IPS-18a (cell line): ENCODE results near the gene POLR2C.

ENCODE experiments used
- H3K27ac ChIP-seq: one replicate; pipeline ENCODE4 v1.5.1; 2013; ENCODE audit warnings: low read length
- H3K27me3 ChIP-seq: one replicate; pipeline ENCODE4 v1.6.1; 2013; ENCODE audit warnings: mild to moderate bottlenecking, low read length; ENCODE audit not compliant: control insufficient read depth, insufficient read depth
- H3K36me3 ChIP-seq: one replicate; pipeline ENCODE4 v1.6.1; 2013; ENCODE audit warnings: low read depth, low read length; ENCODE audit not compliant: control insufficient read depth
- H3K4me1 ChIP-seq: one replicate; pipeline ENCODE4 v1.6.1; 2013; ENCODE audit warnings: low read depth, low read length; ENCODE audit not compliant: control insufficient read depth
- H3K4me3 ChIP-seq: one replicate; pipeline ENCODE4 v1.5.1; 2013; ENCODE audit warnings: low read length
- H3K9ac ChIP-seq: one replicate; pipeline ENCODE4 v1.6.1; 2013; ENCODE audit warnings: mild to moderate bottlenecking, low read length, moderate library complexity
- H3K9me3 ChIP-seq: one replicate; pipeline ENCODE4 v1.6.1; 2013; ENCODE audit warnings: low read depth, low read length; ENCODE audit not compliant: control insufficient read depth

POLR2C gene

DNA sequence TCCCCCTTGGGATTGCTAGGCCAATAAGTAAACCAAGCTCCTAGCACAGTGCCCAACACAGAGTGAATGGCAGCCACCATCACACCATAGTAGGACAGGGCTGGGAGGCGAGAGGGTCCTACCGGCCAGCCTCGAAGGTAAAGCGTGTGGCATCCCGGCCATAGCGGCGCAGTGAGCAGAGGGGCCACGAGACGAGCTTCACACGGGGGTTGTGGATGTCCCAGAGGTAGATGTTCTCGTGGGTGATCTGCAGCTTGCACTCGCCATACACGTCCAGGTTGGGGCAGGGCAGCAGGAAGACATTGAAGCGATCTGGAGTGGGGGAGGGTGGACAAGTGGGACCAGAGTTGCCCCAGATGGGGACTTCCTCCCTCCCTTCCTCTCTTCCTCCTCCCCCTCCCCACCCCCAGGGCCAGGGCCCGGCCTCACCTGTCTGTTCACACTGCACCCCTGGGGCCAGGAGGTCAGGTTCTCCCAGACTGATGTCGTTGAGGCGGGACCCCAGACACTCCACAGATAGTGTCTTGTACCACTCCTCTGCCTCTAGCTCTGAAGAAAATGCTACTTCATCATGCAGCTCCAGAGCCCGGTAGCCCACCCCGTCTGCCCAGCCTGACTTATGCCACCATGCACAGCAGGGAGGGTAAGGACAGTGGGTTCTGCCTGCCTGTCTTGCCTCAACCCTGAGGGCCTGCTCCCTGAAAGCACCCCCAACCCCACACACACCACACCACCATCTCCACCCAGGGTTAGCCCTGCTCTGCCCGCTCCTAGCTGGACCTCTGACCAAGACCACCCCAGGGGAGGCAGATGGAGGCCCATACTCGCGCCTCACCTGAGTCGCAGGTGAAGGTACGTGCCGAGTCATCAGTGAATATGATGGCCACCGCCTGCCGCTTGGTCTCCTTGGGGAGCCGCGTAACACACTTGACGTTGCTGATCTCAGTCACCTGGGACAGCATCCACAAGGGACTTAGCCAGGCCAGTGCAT is 12.5 kb downstream of the POLR2C start:
- Histone ChIP-seq H3K9me3 (no peaks in the 10 kb centered on the region), H3K9ac (no peak overlapping the region), H3K27me3 (peaks cover 9% of the 10 kb centered on the region), H3K4me1 (peaks cover 26% of the 10 kb centered on the region), H3K27ac (no peak overlapping the region), H3K36me3 (peaks cover 20% of the 10 kb centered on the region), H3K4me3 (peak overlapping the region; percentile 9)

GRCh38 chr16:57475711-57476339 is 13.3 kb downstream of the POLR2C start:
- Histone ChIP-seq H3K36me3 (peaks cover 12% of the 10 kb centered on the region), H3K9ac (no peak overlapping the region), H3K27ac (no peak overlapping the region), H3K4me1 (peaks cover 28% of the 10 kb centered on the region), H3K4me3 (peak overlapping the region; percentile 9), H3K27me3 (peaks cover 9% of the 10 kb centered on the region), H3K9me3 (no peaks in the 10 kb centered on the region)

GRCh38 chr16:57476546-57477410 is 14.3 kb downstream of the POLR2C start:
- H3K27me3 ChIP-seq = peaks cover 9% of the 10 kb centered on the region
- peaks cover 23% of the 10 kb centered on the region for H3K4me1 ChIP-seq
- no peak overlapping the region for H3K4me3 ChIP-seq
- H3K27ac ChIP-seq = no peak overlapping the region
- H3K9ac ChIP-seq = peak overlapping the region; percentile 10
- no peaks in the 10 kb centered on the region for H3K9me3 ChIP-seq
- H3K36me3 ChIP-seq = peaks cover 6% of the 10 kb centered on the region

DNA sequence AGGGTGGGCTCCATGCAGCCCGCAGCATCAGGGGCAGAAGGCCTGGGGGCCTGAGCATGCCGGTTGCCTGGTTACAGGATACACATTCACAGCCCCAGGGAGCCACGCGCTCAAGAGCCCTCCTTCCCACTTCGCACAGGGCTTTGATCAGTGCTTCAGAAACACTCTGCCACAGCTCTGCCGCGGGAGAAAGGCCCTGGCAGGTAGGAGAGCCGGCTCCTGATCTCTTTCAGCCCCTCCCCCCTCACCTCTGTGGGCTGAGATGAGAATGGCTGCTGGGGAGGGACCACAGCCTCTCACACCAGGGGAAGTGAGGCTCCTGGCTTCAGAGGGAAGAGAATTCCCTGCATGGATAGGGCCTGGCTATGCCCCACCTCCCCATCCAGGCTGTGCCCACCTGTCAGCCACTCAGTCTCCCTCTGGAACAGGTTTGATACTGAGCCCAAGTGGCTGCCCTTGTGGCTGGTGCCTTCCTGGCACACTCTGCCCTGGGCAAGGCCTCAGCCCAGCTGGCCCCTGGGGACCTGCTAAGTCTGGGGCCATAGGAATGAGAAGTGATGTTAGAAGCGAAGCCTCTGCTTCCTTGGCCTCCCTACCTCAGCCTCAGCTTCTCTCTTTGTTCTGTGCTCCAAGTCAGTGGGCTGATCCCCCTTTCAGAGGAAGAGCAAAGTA is 15.2 kb downstream of the POLR2C start:
- Histone ChIP-seq H3K27ac (no peak overlapping the region), H3K27me3 (peaks cover 9% of the 10 kb centered on the region), H3K36me3 (peaks cover 6% of the 10 kb centered on the region), H3K4me3 (no peak overlapping the region), H3K9me3 (no peaks in the 10 kb centered on the region), H3K9ac (peak overlapping the region; percentile 10), H3K4me1 (peaks cover 16% of the 10 kb centered on the region)

GRCh38 chr16:57478396-57479204 is 16.1 kb downstream of the POLR2C start:
- H3K4me1 ChIP-seq = peaks cover 13% of the 10 kb centered on the region
- H3K4me3 ChIP-seq = peak overlapping the region; percentile 62
- peaks cover 9% of the 10 kb centered on the region for H3K27me3 ChIP-seq
- no peaks in the 10 kb centered on the region for H3K9me3 ChIP-seq
- peaks cover 6% of the 10 kb centered on the region for H3K36me3 ChIP-seq
- no peak overlapping the region for H3K9ac ChIP-seq
- no peak overlapping the region for H3K27ac ChIP-seq

GRCh38 chr16:57479205-57479975 is 16.9 kb downstream of the POLR2C start:
- Histone ChIP-seq H3K36me3 (peaks cover 3% of the 10 kb centered on the region), H3K27me3 (peaks cover 9% of the 10 kb centered on the region), H3K9ac (no peak overlapping the region), H3K4me3 (peak overlapping the region; percentile 62), H3K4me1 (peaks cover 13% of the 10 kb centered on the region), H3K9me3 (no peaks in the 10 kb centered on the region), H3K27ac (no peak overlapping the region)

- Histone ChIP-seq H3K9ac (no peak overlapping the region), H3K36me3 (no peaks in the 10 kb centered on the region), H3K27ac (no peak overlapping the region), H3K9me3 (no peaks in the 10 kb centered on the region), H3K4me1 (peaks cover 13% of the 10 kb centered on the region), H3K27me3 (peaks cover 11% of the 10 kb centered on the region), H3K4me3 (peak overlapping the region; percentile 62)
Measured at GRCh38 chr16:57479976-57480753, 17.7 kb downstream of the POLR2C start.

DNA sequence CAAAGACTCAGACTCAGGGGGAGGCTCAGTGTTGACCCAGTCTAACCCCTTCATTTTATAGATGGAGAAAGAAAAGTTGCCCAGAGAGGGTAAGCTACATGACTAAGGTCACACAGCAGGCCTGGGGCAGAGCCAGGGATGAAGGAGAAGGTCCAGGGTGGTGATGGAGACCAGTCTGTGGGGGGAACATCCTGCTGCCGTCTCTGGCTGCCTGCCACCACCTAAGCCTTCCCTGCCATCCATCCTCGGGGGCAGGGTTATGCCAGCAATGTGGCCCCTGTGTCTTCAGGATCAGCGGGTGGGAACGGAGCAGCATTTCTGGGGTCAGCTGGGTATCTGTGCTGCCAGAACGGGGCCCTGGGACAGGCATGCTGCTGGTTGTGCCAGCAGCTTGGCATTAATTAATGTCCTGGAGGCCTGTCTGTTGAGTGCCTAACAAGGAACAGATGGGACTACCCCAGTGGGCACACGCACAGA is 18.3 kb downstream of the POLR2C start:
- no peaks in the 10 kb centered on the region for H3K36me3 ChIP-seq
- H3K9me3 ChIP-seq = no peaks in the 10 kb centered on the region
- no peak overlapping the region for H3K27ac ChIP-seq
- H3K4me1 ChIP-seq = peaks cover 13% of the 10 kb centered on the region
- H3K9ac ChIP-seq = no peak overlapping the region
- H3K27me3 ChIP-seq = peaks cover 18% of the 10 kb centered on the region
- H3K4me3 ChIP-seq = no peak overlapping the region

DNA sequence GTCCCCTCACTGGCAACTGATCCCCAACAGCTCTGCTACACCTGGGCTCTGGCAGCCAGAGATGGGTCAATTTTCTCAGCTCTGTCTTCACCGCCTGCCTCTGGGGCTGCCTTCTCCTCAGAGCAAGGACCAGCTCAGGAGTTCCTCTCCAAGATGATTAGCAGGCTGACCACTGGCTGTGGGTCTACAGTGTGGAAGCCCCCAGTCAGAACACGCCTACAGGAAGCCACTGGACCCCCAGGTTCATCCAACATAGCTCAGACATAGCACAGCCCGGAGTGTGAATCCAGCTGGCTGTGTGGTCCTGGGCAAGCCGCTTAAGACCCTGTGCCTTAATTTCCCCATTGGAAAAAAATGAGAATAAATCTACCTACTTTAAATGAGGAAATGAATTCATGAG is 18.9 kb downstream of the POLR2C start:
- Histone ChIP-seq H3K36me3 (no peaks in the 10 kb centered on the region), H3K4me3 (no peak overlapping the region), H3K9ac (no peak overlapping the region), H3K27ac (no peak overlapping the region), H3K27me3 (peaks cover 20% of the 10 kb centered on the region), H3K9me3 (no peaks in the 10 kb centered on the region), H3K4me1 (peaks cover 10% of the 10 kb centered on the region)
